Measurements from ENCODE around the gene MARCO.

DNA sequence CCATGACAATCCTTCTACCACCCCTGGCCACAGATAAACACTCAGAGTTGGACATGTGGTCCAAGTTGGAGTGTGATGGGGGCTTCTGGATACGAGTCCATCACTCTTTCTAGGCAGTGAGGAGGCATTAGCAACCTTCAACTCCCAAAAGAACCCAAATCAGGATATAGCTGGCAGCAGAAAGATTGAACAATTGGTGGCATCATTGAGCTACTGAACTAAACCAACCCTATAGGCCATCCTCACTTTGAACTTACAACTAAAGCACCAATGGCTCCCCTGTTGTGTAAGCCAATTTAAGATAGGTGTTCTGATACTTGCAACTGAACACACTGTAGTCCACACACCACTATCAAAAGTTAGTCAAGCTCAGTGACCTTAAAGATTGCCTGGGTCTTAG lies 24.0 kb upstream of the MARCO start:
- TF ChIP-seq CTCF (conservative IDR thresholded peaks at IDR 0.05) (no peak), EZH2 (IDR thresholded peaks at IDR 0.05; ENCODE audit: low read depth) (no peak)

Data from PC-9 (cell line).